Fibroblast of lung (primary cell): ENCODE measurements around the gene BBS2. TPM values are rescaled to one million over a fixed set of nuclear protein-coding genes. Genes with fewer than 3 reads are reported as not detected.
A peak's percentile ranks its signal among the peaks of the same experiment; 100 is the strongest.

ENCODE experiments used
- DNase-seq, 2 donors: peaks; one replicate each; pipeline versions ENCODE4 v3.0.0 to v3.0.0-alpha.2; 2010; ENCODE audit warnings: low read depth in 2 of 2
- H2AFZ ChIP-seq: 2 replicates; pipeline ENCODE4 v1.5.1; 2012; ENCODE audit warnings: low read length, control low read depth, inconsistent platforms
- H3K27ac ChIP-seq: 2 replicates; pipeline ENCODE4 v1.5.1; 2011; ENCODE audit warnings: low read length, control low read depth; ENCODE audit not compliant: insufficient read depth
- H3K27me3 ChIP-seq: 2 replicates; pipeline ENCODE4 v1.5.1; 2011; ENCODE audit warnings: mild to moderate bottlenecking, low read length; ENCODE audit not compliant: control insufficient read depth, insufficient read depth
- H3K36me3 ChIP-seq: 2 replicates; pipeline ENCODE4 v1.5.1; 2011; ENCODE audit warnings: low read length; ENCODE audit not compliant: control insufficient read depth, insufficient read depth
- H3K4me1 ChIP-seq: 2 replicates; pipeline ENCODE4 v1.5.1; 2011; ENCODE audit warnings: low read length; ENCODE audit not compliant: control insufficient read depth, insufficient read depth; ENCODE audit errors: extremely low read depth
- H3K4me2 ChIP-seq: 2 replicates; pipeline ENCODE4 v1.5.1; 2011; ENCODE audit warnings: low read length, control low read depth; ENCODE audit not compliant: insufficient read depth; ENCODE audit errors: extremely low read depth
- H3K4me3 ChIP-seq, 4 experiments: fragments of 200-600 bp in 1 of 4; sonication (generic) in 1 of 4; replicated peaks in 1 of 4; 2 replicates each; pipeline ENCODE4 v1.5.1; 2011 to 2016; ENCODE audit warnings: low read length in 4 of 4, low read depth in 3 of 4, mild to moderate bottlenecking in 3 of 4, control low read depth in 2 of 4, inconsistent platforms in 1 of 4, mixed read lengths in 1 of 4; ENCODE audit not compliant: insufficient read depth in 1 of 4; ENCODE audit errors: control extremely low read depth in 1 of 4
- H3K79me2 ChIP-seq: 2 replicates; pipeline ENCODE4 v1.5.1; 2012; ENCODE audit warnings: mild to moderate bottlenecking, low read length, inconsistent platforms; ENCODE audit not compliant: control insufficient read depth, insufficient read depth
- H3K9ac ChIP-seq: 2 replicates; pipeline ENCODE4 v1.5.1; 2011; ENCODE audit warnings: mild to moderate bottlenecking, low read length, control low read depth; ENCODE audit not compliant: insufficient read depth
- H3K9me3 ChIP-seq: 2 replicates; pipeline ENCODE4 v1.5.1; 2012; ENCODE audit warnings: low read depth, low read length; ENCODE audit not compliant: control insufficient read depth, insufficient read depth
- H4K20me1 ChIP-seq: 2 replicates; pipeline ENCODE4 v1.5.1; 2011; ENCODE audit warnings: low read length; ENCODE audit not compliant: control insufficient read depth, insufficient read depth; ENCODE audit errors: extremely low read depth
- CTCF ChIP-seq, 2 donors: IDR thresholded peaks in 1 of 2; conservative IDR thresholded peaks in 1 of 2; 1 replicate in 1 of 2; 2 replicates in 1 of 2; pipeline ENCODE4 v1.5.1; 2011 to 2012; ENCODE audit warnings: low read length in 2 of 2, control low read depth in 1 of 2, inconsistent platforms in 1 of 2, low read depth in 1 of 2, mild to moderate bottlenecking in 1 of 2
- EZH2 ChIP-seq: IDR thresholded peaks from 2 replicates; pipeline ENCODE4 v1.5.1; 2012; ENCODE audit warnings: low read length, control low read depth, mild to moderate bottlenecking; ENCODE audit errors: missing control alignments
- polyA plus RNA-seq, 2 donors: library from polyadenylated mRNA; depleted of rRNA in 1 of 2; stranded (reverse) in 1 of 2; unstranded in 1 of 2; fragments of >200 nt; gene quantifications; 2 replicates each; pipeline ENCODE4 v1.2.1, GENCODE V29; 2011 to 2012; ENCODE audit warnings: missing spikeins in 1 of 2
- total RNA-seq: library from RNA; depleted of rRNA; stranded (reverse); fragments of >200 nt; gene quantifications from 2 replicates; pipeline ENCODE4 v1.2.1, GENCODE V29; 2014

The BBS2 gene
- total and polyA plus RNA-seq, 2 donors (not counting 1 experiment from before 2014, with no cell fraction given): 59.9 to 84.9 TPM

GRCh38 chr16:56505181-56505580 is 14.6 kb downstream of the BBS2 start:
- peak in 1 of 2 donors; percentile 62 for DNase-seq
- Histone ChIP-seq H3K4me3 (no peak overlapping the region), H3K4me2 (no peak overlapping the region), H2AFZ (no peak overlapping the region), H3K9me3 (no peaks in the 10 kb centered on the region), H4K20me1 (no peaks in the 10 kb centered on the region), H3K27me3 (no peaks in the 10 kb centered on the region), H3K27ac (no peak overlapping the region), H3K36me3 (peaks cover 5% of the 10 kb centered on the region), H3K79me2 (no peaks in the 10 kb centered on the region), H3K9ac (no peak overlapping the region), H3K4me1 (no peaks in the 10 kb centered on the region)
- no peak for TF ChIP-seq EZH2
- no peak for TF ChIP-seq CTCF (conservative IDR thresholded peaks at IDR 0.05 in 1 of 2, IDR thresholded peaks at IDR 0.05 in 1 of 2; ENCODE audit: low read depth in 1 of 2, low read length in 2 of 2)

GRCh38 chr16:56493815-56494214 is 26.0 kb downstream of the BBS2 start:
- H3K79me2 ChIP-seq: no peaks in the 10 kb centered on the region
- H3K4me1 ChIP-seq: no peaks in the 10 kb centered on the region
- no peak for DNase-seq
- no peak overlapping the region for H3K4me2 ChIP-seq
- no peak overlapping the region for H2AFZ ChIP-seq
- peaks cover 2% of the 10 kb centered on the region for H3K36me3 ChIP-seq
- no peak overlapping the region for H3K9ac ChIP-seq
- no peak overlapping the region for H3K4me3 ChIP-seq
- H3K27ac ChIP-seq: no peak overlapping the region
- H3K9me3 ChIP-seq: no peaks in the 10 kb centered on the region
- H3K27me3 ChIP-seq: no peaks in the 10 kb centered on the region
- no peaks in the 10 kb centered on the region for H4K20me1 ChIP-seq
- no peak for TF ChIP-seq EZH2
- TF ChIP-seq CTCF (conservative IDR thresholded peaks at IDR 0.05 in 1 of 2, IDR thresholded peaks at IDR 0.05 in 1 of 2; ENCODE audit: low read depth in 1 of 2, low read length in 2 of 2): no peak

- no peak overlapping the region for H3K9ac ChIP-seq
- no peaks in the 10 kb centered on the region for H4K20me1 ChIP-seq
- no peaks in the 10 kb centered on the region for H3K9me3 ChIP-seq
- no peak overlapping the region for H3K4me3 ChIP-seq
- H3K4me2 ChIP-seq: no peak overlapping the region
- H3K36me3 ChIP-seq: peaks cover 2% of the 10 kb centered on the region
- no peaks in the 10 kb centered on the region for H3K4me1 ChIP-seq
- no peak overlapping the region for H3K27ac ChIP-seq
- no peaks in the 10 kb centered on the region for H3K27me3 ChIP-seq
- TF ChIP-seq EZH2 (no peak), CTCF (conservative IDR thresholded peaks at IDR 0.05 in 1 of 2, IDR thresholded peaks at IDR 0.05 in 1 of 2; ENCODE audit: low read depth in 1 of 2, low read length in 2 of 2) (no peak)
- H3K79me2 ChIP-seq: no peaks in the 10 kb centered on the region
- DNase-seq: no peak
- no peak overlapping the region for H2AFZ ChIP-seq
Observed at GRCh38 chr16:56493126-56493525, 26.7 kb downstream of the BBS2 start.
